Endodermal cell (in vitro differentiated cells): ENCODE data around the gene SBNO1. TPM values are rescaled to one million over a fixed set of nuclear protein-coding genes. Genes with fewer than 3 reads are reported as not detected.

Source experiments
- DNase-seq: peaks from one replicate; pipeline ENCODE4 v3.0.0-alpha.2; 2017
- H3K27ac ChIP-seq: 2 replicates; pipeline ENCODE4 v1.5.1; 2013; ENCODE audit warnings: mild to moderate bottlenecking, low read depth, low read length, moderate library complexity
- H3K27me3 ChIP-seq: 2 replicates; pipeline ENCODE4 v1.6.1; 2013; ENCODE audit warnings: mild to moderate bottlenecking, low read length, moderate library complexity; ENCODE audit not compliant: insufficient read depth, control insufficient read depth, poor library complexity, severe bottlenecking
- H3K36me3 ChIP-seq: 2 replicates; pipeline ENCODE4 v1.7.0; 2013; ENCODE audit warnings: mild to moderate bottlenecking, low read length, moderate library complexity; ENCODE audit not compliant: control insufficient read depth, insufficient read depth
- H3K4me1 ChIP-seq: one replicate; pipeline ENCODE4 v1.7.0; 2013; ENCODE audit warnings: low read length; ENCODE audit not compliant: control insufficient read depth, insufficient read depth
- H3K4me3 ChIP-seq: 2 replicates; pipeline ENCODE4 v1.5.1; 2013; ENCODE audit warnings: mild to moderate bottlenecking, low read length, moderate library complexity
- H3K9ac ChIP-seq: 2 replicates; pipeline ENCODE4 v1.6.1; 2013; ENCODE audit warnings: mild to moderate bottlenecking, low read length, moderate library complexity; ENCODE audit not compliant: poor library complexity, severe bottlenecking; ENCODE audit errors: extremely low read depth
- H3K9me3 ChIP-seq: 2 replicates; pipeline ENCODE4 v1.6.1; 2013; ENCODE audit warnings: mild to moderate bottlenecking, low read length, moderate library complexity; ENCODE audit not compliant: control insufficient read depth
- H3K27ac Mint-ChIP-seq: 2 replicates; pipeline ENCODE4 v1.8.0; 2020; ENCODE audit warnings: mixed read lengths
- H3K27me3 Mint-ChIP-seq: 2 replicates; pipeline ENCODE4 v1.8.0; 2021; ENCODE audit warnings: mild to moderate bottlenecking, mixed read lengths; ENCODE audit not compliant: insufficient read depth
- H3K36me3 Mint-ChIP-seq: 2 replicates; pipeline ENCODE4 v1.8.0; 2020; ENCODE audit warnings: low read depth, mixed read lengths
- H3K4me1 Mint-ChIP-seq: 2 replicates; pipeline ENCODE4 v1.8.0; 2020; ENCODE audit warnings: mixed read lengths
- H3K4me3 Mint-ChIP-seq: 2 replicates; pipeline ENCODE4 v1.8.0; 2020; ENCODE audit warnings: mild to moderate bottlenecking, moderate library complexity, mixed read lengths
- H3K9me3 Mint-ChIP-seq: 2 replicates; pipeline ENCODE4 v1.8.0; 2020; ENCODE audit warnings: mild to moderate bottlenecking, mixed read lengths
- CTCF ChIP-seq: fragments of 200-600 bp; sonication (generic); conservative IDR thresholded peaks from 2 replicates; pipeline ENCODE4 v1.5.0; 2021; ENCODE audit warnings: antibody characterized with exemption, mild to moderate bottlenecking
- WGBS, 2 experiments: methylation state at CpG; one replicate each; pipeline versions ENCODE4 v1.1.5 to v1.1.7; 2013; ENCODE audit warnings: missing lambda C conversion rate in 2 of 2, mixed read lengths in 1 of 2; ENCODE audit not compliant: insufficient coverage in 1 of 2, insufficient read length in 1 of 2; 5-methylcytosine and 5-hydroxymethylcytosine counted together
- total RNA-seq, 2 donors: library from RNA; stranded (reverse); fragmentation: NEBNext Ultra II Directional in 1 of 2; extraction: Animal tissue kit (Norgen Biotek cat#: 25700) in 1 of 2; gene quantifications; 2 replicates in 1 of 2; 3 replicates in 1 of 2; pipeline ENCODE4 v1.2.1, GENCODE V29; 2021

Gene SBNO1
- total RNA-seq, 2 donors from 2014 or later = 44.5 to 44.7 TPM

- 96 to 100% methylated on average over 2 to 3 of the region's 3 CpGs for WGBS, 2 experiments
- Histone ChIP-seq H3K4me1 (no peaks in the 10 kb centered on the region), H3K27ac (no peak overlapping the region), H3K36me3 (peaks cover 79% of the 10 kb centered on the region), H3K4me3 (no peak overlapping the region), H3K27me3 (no peaks in the 10 kb centered on the region), H3K9me3 (no peaks in the 10 kb centered on the region), H3K9ac (no peak overlapping the region)
- no peak for DNase-seq
- Mint-ChIP-seq H3K36me3 (peaks cover 65% of the 10 kb centered on the region), H3K27ac (no peak overlapping the region), H3K9me3 (no peaks in the 10 kb centered on the region), H3K4me3 (no peak overlapping the region), H3K4me1 (no peaks in the 10 kb centered on the region), H3K27me3 (no peaks in the 10 kb centered on the region)
- no peak for TF ChIP-seq CTCF
Measured at GRCh38 chr12:123335490-123335889, 29.2 kb downstream of the SBNO1 start.

GRCh38 chr12:123329799-123330198 lies 34.8 kb downstream of the SBNO1 start:
- Mint-ChIP-seq H3K4me3 (no peak overlapping the region), H3K4me1 (no peaks in the 10 kb centered on the region), H3K36me3 (peaks cover 71% of the 10 kb centered on the region), H3K9me3 (no peaks in the 10 kb centered on the region), H3K27me3 (no peaks in the 10 kb centered on the region), H3K27ac (no peak overlapping the region)
- H3K9me3 ChIP-seq = no peaks in the 10 kb centered on the region
- DNase-seq = no peak
- 100% methylated on average over 1 of the region's 1 CpG; no CpG with 5 or more reads in 1 of the 2 experiments for WGBS, 2 experiments
- H3K4me3 ChIP-seq = no peak overlapping the region
- H3K9ac ChIP-seq = no peak overlapping the region
- H3K27ac ChIP-seq = no peak overlapping the region
- H3K4me1 ChIP-seq = no peaks in the 10 kb centered on the region
- no peak for TF ChIP-seq CTCF
- H3K27me3 ChIP-seq = no peaks in the 10 kb centered on the region
- peaks cover 85% of the 10 kb centered on the region for H3K36me3 ChIP-seq

GRCh38 chr12:123319826-123320225 lies 44.8 kb downstream of the SBNO1 start:
- Histone ChIP-seq H3K4me3 (no peak overlapping the region), H3K27me3 (no peaks in the 10 kb centered on the region), H3K9me3 (no peaks in the 10 kb centered on the region), H3K36me3 (peaks cover 97% of the 10 kb centered on the region), H3K27ac (no peak overlapping the region), H3K9ac (no peak overlapping the region), H3K4me1 (no peaks in the 10 kb centered on the region)
- Mint-ChIP-seq H3K4me1 (no peaks in the 10 kb centered on the region), H3K36me3 (peaks cover 87% of the 10 kb centered on the region), H3K27ac (no peak overlapping the region), H3K27me3 (no peaks in the 10 kb centered on the region), H3K4me3 (no peak overlapping the region), H3K9me3 (no peaks in the 10 kb centered on the region)
- no peak for DNase-seq
- 97 to 99% methylated on average over 6 of the region's 6 CpGs for WGBS, 2 experiments
- TF ChIP-seq CTCF = no peak
